Ectodermal cell (in vitro differentiated cells): ENCODE data around the gene CD6.
A peak's percentile ranks its signal among the peaks of the same experiment; 100 is the strongest.

Experiments
- H3K27ac ChIP-seq: 2 replicates; pipeline ENCODE4 v1.7.0; 2013; ENCODE audit warnings: mild to moderate bottlenecking, low read depth, low read length; ENCODE audit not compliant: insufficient read depth, poor library complexity, severe bottlenecking
- H3K27me3 ChIP-seq: 2 replicates; pipeline ENCODE4 v1.7.0; 2013; ENCODE audit warnings: mild to moderate bottlenecking, low read length; ENCODE audit not compliant: insufficient read depth, control insufficient read depth, poor library complexity, severe bottlenecking
- H3K36me3 ChIP-seq: one replicate; pipeline ENCODE4 v1.7.0; 2013; ENCODE audit warnings: low read length; ENCODE audit not compliant: control insufficient read depth, insufficient read depth
- H3K4me1 ChIP-seq: one replicate; pipeline ENCODE4 v1.7.0; 2013; ENCODE audit warnings: low read length; ENCODE audit not compliant: control insufficient read depth, insufficient read depth
- H3K4me3 ChIP-seq: 2 replicates; pipeline ENCODE4 v1.7.0; 2013; ENCODE audit warnings: low read depth, low read length, control low read depth; ENCODE audit not compliant: insufficient read depth
- H3K9me3 ChIP-seq: 2 replicates; pipeline ENCODE4 v1.7.0; 2013; ENCODE audit warnings: mild to moderate bottlenecking, low read length, moderate library complexity; ENCODE audit not compliant: control insufficient read depth
- WGBS, 2 experiments: methylation state at CpG; one replicate each; pipeline ENCODE4 v1.1.7; 2013; ENCODE audit warnings: missing lambda C conversion rate in 2 of 2; 5-methylcytosine and 5-hydroxymethylcytosine counted together

CD6 gene

DNA sequence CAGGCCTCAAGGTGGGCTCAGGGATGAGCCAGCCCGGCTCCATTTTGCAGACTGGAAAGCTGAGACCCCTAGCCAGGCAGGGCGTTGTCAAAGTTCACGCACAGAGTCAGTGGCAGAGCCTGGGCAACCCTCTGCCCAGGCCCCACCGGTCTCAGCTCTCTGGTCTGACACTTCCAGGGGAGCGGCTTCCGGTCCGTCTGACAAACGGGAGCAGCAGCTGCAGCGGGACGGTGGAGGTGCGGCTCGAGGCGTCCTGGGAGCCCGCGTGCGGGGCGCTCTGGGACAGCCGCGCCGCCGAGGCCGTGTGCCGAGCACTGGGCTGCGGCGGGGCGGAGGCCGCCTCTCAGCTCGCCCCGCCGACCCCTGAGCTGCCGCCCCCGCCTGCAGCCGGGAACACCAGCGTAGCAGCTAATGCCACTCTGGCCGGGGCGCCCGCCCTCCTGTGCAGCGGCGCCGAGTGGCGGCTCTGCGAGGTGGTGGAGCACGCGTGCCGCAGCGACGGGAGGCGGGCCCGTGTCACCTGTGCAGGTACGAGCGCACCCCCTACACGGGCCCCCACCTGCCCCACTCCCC lies 36.0 kb downstream of the CD6 start:
- no peak overlapping the region for H3K27ac ChIP-seq
- peaks cover 27% of the 10 kb centered on the region for H3K4me1 ChIP-seq
- no peaks in the 10 kb centered on the region for H3K9me3 ChIP-seq
- peaks cover 66% of the 10 kb centered on the region for H3K27me3 ChIP-seq
- 3% methylated on average over 52 of the region's 52 CpGs for WGBS, 2 experiments
- no peaks in the 10 kb centered on the region for H3K36me3 ChIP-seq
- H3K4me3 ChIP-seq, result peak overlapping the region; percentile 36

DNA sequence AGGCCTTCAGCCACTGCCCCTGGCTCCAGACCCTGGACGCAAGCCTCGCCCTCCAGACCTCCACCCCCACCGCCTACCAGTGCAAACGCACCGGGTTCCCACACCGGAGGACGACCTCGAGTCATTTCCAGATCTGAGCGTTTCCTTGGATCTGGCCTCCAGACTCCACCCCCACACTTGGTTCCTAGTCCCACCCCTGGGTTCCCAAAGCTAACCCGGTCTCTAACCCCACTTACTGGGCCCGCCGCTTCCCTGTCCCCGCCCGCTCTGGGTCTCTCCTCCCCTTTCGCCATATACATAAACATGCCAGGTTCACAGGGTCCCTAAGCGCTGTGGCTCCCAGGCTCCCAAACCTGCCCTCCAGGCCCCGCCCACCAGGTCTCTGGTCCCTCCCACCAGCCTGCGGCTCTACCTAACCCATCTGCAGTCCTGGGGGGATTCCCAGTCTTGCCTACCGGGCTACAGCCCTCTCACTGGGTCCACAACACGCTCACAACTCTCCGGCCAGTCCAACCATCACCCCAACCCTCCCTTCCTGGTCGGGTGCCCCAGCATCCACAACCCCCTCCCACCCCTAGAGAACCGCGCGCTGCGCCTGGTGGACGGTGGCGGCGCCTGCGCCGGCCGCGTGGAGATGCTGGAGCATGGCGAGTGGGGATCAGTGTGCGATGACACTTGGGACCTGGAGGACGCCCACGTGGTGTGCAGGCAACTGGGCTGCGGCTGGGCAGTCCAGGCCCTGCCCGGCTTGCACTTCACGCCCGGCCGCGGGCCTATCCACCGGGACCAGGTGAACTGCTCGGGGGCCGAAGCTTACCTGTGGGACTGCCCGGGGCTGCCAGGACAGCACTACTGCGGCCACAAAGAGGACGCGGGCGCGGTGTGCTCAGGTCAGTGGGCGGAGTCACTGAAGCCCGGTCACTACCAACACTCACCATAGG lies 36.7 kb downstream of the CD6 start:
- Histone ChIP-seq H3K27ac (no peak overlapping the region), H3K4me1 (peaks cover 30% of the 10 kb centered on the region), H3K4me3 (peak overlapping the region; percentile 36), H3K27me3 (peaks cover 67% of the 10 kb centered on the region), H3K36me3 (no peaks in the 10 kb centered on the region), H3K9me3 (no peaks in the 10 kb centered on the region)
- WGBS, 2 experiments, result 18 to 21% methylated on average over 54 of the region's 54 CpGs

DNA sequence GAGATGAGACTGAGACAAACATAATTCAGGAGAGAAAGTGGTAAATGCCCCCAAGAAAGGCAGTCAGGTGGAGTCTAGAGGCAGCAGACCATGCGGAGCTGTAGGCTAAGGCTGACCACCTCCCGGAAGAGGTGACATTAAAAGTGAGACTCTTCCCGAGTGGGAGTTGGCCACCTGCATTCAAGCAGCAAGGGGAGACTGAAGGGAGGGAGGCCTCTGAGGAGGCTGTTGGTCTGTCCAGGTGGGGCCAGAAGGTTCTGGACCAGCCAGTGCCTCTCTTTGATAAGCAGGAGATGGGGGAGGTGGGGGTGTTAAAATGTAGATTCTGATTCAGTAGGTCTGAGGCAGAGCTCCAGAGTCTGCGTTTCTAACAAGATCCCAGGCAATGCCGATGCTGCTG lies 37.5 kb downstream of the CD6 start:
- Histone ChIP-seq H3K4me3 (no peak overlapping the region), H3K27me3 (peaks cover 71% of the 10 kb centered on the region), H3K9me3 (no peaks in the 10 kb centered on the region), H3K4me1 (peaks cover 30% of the 10 kb centered on the region), H3K36me3 (no peaks in the 10 kb centered on the region), H3K27ac (no peak overlapping the region)
- 80% methylated on average over 5 of the region's 5 CpGs for WGBS, 2 experiments

DNA sequence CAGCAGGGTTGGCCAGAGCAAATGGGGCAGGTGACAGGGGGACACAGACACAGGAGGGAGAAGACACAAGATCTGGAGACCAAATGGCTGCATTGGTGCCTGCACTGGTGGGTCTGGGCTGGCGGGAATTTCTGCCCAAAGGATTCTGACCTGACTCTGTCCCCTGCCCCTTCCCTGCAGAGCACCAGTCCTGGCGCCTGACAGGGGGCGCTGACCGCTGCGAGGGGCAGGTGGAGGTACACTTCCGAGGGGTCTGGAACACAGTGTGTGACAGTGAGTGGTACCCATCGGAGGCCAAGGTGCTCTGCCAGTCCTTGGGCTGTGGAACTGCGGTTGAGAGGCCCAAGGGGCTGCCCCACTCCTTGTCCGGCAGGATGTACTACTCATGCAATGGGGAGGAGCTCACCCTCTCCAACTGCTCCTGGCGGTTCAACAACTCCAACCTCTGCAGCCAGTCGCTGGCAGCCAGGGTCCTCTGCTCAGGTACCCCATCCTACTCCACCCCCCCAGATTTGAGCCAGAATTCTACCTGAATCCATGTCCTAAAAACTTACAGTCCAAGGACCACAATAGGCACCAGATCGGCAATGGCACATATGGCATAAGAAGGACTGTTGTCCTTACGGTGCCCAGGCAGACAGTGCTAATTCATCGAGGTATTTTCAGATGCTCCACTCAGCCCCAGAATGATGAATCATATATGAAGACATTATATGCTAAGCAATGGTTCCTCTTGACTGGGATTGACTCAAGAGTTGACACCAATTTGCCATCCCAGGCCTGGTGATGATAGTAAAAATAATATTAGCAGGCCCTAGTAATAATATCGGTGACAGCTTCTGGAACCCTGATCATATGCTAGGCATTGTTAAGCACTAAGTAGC lies 38.2 kb downstream of the CD6 start:
- Histone ChIP-seq H3K4me3 (no peak overlapping the region), H3K4me1 (peaks cover 27% of the 10 kb centered on the region), H3K36me3 (no peaks in the 10 kb centered on the region), H3K27ac (no peak overlapping the region), H3K9me3 (no peaks in the 10 kb centered on the region), H3K27me3 (peaks cover 71% of the 10 kb centered on the region)
- WGBS, 2 experiments, result 86 to 87% methylated on average over 15 of the region's 15 CpGs

DNA sequence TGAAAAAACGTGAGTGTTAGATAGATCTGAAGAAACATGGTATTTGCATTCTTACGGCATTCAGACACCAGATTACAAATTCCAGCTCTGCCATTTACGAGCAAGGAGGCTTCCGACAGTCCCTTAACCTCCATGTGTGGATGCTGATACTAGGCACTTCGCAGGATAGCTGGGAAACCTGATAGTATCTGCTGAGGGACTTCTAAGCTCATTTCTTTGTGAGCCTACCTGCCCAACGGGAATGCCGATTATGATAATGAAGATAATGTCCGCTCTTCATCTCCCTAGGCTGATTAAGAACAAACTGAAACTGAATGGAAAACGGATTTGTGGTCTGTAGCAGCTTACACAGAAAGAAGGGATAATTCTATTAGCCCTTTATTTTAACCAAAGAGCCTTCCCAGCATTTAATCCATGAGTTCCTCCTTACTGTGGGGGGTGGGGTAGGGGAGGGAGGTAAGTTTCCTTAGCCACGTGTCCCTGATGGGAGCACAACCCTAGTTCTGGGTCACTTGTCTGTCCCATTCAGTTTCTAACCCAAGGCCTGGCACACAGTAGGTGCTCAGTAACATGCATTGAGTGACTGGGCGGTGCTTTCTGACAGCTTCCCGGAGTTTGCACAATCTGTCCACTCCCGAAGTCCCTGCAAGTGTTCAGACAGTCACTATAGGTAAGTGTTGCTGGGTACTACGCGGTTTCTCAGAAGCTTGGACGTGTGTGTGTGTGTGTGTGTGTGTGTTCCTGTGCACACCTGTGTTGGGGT lies 39.2 kb downstream of the CD6 start:
- H3K36me3 ChIP-seq, result no peaks in the 10 kb centered on the region
- no peak overlapping the region for H3K27ac ChIP-seq
- peaks cover 20% of the 10 kb centered on the region for H3K4me1 ChIP-seq
- H3K4me3 ChIP-seq, result no peak overlapping the region
- H3K27me3 ChIP-seq, result peaks cover 65% of the 10 kb centered on the region
- H3K9me3 ChIP-seq, result no peaks in the 10 kb centered on the region
- WGBS, 2 experiments, result 80 to 86% methylated on average over 16 of the region's 16 CpGs

DNA sequence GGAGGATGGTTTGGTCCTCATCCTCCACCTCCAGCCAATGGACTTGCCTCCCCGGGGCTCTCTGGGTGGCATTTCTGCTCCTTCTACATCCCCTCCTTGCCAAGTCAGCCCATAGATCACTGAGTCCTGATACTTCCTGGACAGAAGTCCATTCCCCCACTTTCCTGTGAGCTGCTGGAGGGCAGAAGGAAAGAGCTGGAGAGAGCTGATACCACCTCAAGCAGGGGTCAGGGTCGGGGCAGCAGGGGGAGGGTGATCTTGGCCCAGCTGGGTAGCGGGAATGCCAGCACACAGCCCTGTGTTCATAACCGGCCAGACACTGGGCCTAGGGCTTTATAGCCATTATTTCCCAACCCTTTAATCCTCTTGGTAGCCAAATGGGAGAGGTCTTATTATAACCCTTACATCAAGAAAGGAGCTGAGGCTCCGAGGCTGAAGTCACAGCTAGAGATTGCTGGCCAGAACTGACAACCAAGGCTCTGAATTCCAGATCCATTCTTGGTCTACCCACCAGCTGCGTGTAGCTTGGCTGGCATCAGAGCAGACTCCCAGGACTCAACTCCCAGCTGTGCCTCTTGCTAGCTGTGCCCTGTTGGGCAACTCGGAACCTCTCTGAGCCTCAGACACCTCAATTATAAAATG lies 39.9 kb downstream of the CD6 start:
- no peak overlapping the region for H3K4me3 ChIP-seq
- no peak overlapping the region for H3K27ac ChIP-seq
- peaks cover 58% of the 10 kb centered on the region for H3K27me3 ChIP-seq
- 81 to 91% methylated on average over 7 of the region's 7 CpGs for WGBS, 2 experiments
- H3K4me1 ChIP-seq, result peaks cover 20% of the 10 kb centered on the region
- H3K9me3 ChIP-seq, result no peaks in the 10 kb centered on the region
- no peaks in the 10 kb centered on the region for H3K36me3 ChIP-seq

DNA sequence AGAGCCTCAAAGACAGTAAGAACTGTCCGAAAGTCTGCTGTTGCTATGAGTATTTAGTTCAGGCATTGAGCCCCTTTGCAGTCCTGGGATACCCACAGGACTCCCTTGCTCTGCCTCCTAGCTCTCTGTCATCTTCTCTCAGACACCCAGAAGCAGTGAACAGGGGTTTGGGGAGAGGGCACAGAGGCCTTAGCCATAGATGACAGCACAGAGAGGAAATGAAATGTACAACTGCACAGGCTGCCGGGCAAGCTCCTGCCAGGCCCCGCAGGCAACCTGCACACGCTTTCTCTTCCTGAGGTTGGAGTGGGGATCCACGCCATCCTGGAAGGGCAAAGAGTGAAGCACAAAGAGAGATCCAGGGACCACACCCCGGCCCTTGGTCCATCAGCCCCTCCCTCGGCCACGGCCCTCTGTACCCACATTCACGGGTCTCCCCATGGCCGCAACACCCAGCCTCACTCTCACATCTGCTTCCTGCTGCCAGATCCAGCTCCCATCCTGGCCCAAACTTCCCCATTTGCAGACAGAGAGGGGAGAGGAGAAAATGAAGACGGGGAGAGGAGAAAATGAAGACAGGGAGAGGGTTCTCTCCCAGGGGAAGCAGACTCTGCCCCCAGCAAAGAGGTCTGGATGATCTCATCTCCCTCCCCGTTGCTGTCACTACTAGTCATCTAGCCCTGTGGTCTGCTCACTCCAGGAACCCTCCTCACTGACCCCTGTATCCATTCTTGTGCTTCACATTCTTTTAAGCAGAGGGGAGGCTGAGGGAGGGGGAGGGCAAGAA lies 40.7 kb downstream of the CD6 start:
- 76 to 77% methylated on average over 11 to 12 of the region's 12 CpGs for WGBS, 2 experiments
- peaks cover 50% of the 10 kb centered on the region for H3K27me3 ChIP-seq

DNA sequence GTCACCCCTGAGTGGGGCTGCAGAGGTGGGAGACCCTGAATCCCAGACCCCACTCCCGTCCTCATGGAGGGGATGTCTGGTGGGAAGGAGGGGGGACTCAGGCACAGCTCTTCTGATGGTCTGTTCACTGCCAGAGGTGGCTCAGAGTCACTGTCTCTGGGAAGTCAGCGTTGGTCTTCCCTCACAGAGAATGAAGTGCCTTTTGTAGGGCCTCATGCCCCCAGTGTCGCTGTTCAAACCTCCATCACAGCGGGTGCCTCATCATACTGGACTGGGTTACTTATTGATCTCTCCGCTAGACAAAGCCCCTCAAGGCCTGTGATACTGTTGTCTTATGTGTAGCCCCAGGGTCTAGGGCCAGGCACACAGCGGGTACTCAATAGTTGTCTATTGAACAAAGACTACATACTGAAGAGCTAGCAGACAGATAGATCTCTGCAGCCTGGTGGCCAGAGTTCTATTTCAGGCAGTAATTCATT lies 41.3 kb downstream of the CD6 start:
- Histone ChIP-seq H3K27ac (no peak overlapping the region), H3K9me3 (no peaks in the 10 kb centered on the region), H3K4me3 (no peak overlapping the region), H3K36me3 (no peaks in the 10 kb centered on the region), H3K27me3 (peaks cover 43% of the 10 kb centered on the region), H3K4me1 (peaks cover 20% of the 10 kb centered on the region)
- 62 to 67% methylated on average over 6 of the region's 6 CpGs for WGBS, 2 experiments

More for the DNA sequence above, 40.7 kb downstream of the CD6 start:
- H3K9me3 ChIP-seq, result no peaks in the 10 kb centered on the region
- H3K27ac ChIP-seq, result no peak overlapping the region
- peaks cover 20% of the 10 kb centered on the region for H3K4me1 ChIP-seq
- no peak overlapping the region for H3K4me3 ChIP-seq
- H3K36me3 ChIP-seq, result no peaks in the 10 kb centered on the region
